HG03342 (cell line): ENCODE results near the gene TRMT1.

Experiments
- ATAC-seq: cut with Tn5 transposase; IDR thresholded peaks from one replicate; pipeline ENCODE4 v1.9.1; 2021; ENCODE audit warnings: mild to moderate bottlenecking, moderate library complexity; ENCODE audit not compliant: unreplicated experiment

Gene TRMT1

GRCh38 chr19:13103581-13104359, 12.8 kb downstream of the TRMT1 start:
- no peak for ATAC-seq

- ATAC-seq, result no peak
Observed at GRCh38 chr19:13102666-13103580, 13.6 kb downstream of the TRMT1 start, which contains the start of gene LYL1. LYL1 (minus strand) TSS chr19:13102858; CDS start chr19:13101171, 1,687 bp downstream.

GRCh38 chr19:13102416-13102665, 14.2 kb downstream of the TRMT1 start:
- ATAC-seq, result no peak

- ATAC-seq, result no peak
Observed at GRCh38 chr19:13101590-13102415, 14.7 kb downstream of the TRMT1 start.

- no peak for ATAC-seq
Observed at GRCh38 chr19:13100841-13101589, 15.5 kb downstream of the TRMT1 start.

- no peak for ATAC-seq
Observed at GRCh38 chr19:13100031-13100588, 16.4 kb downstream of the TRMT1 start.

GRCh38 chr19:13099073-13099999, 17.2 kb downstream of the TRMT1 start:
- no peak for ATAC-seq

GRCh38 chr19:13098277-13099072, 18.1 kb downstream of the TRMT1 start:
- no peak for ATAC-seq

- no peak for ATAC-seq
Observed at GRCh38 chr19:13097463-13098258, 18.9 kb downstream of the TRMT1 start.

- ATAC-seq, result no peak
Observed at GRCh38 chr19:13097033-13097462, 19.5 kb downstream of the TRMT1 start.

GRCh38 chr19:13095934-13096927, 20.3 kb downstream of the TRMT1 start:
- ATAC-seq, result no peak

- no peak for ATAC-seq
Observed at GRCh38 chr19:13095393-13095784, 21.2 kb downstream of the TRMT1 start.

- no peak for ATAC-seq
Observed at GRCh38 chr19:13094771-13095392, 21.7 kb downstream of the TRMT1 start.

GRCh38 chr19:13094106-13094504, 22.4 kb downstream of the TRMT1 start:
- ATAC-seq, result no peak

GRCh38 chr19:13093407-13094105, 23.0 kb downstream of the TRMT1 start:
- peak; percentile 54 for ATAC-seq
